WTC11 (cell line): Measurements from ENCODE around the gene ATP6V1D. TPM values are rescaled to one million over a fixed set of nuclear protein-coding genes. Genes with fewer than 3 reads are reported as not detected.

Experiments
- ATAC-seq: fragments of 200-7000 bp; cut with Tn5 transposase; 2 replicates; pipeline ENCODE4 v1.10.0; 2021; ENCODE audit warnings: mild to moderate bottlenecking, moderate library complexity
- CTCF ChIA-PET: fragments of 300-600 bp; sonication (Branson Sonifier 250); formaldehyde crosslinking; loops from one replicate; lab custom pipeline; 2021; ENCODE audit warnings: antibody characterized with exemption; lab: Charles Lee
- POLR2A ChIA-PET: fragments of 350-600 bp; sonication (Branson Sonifier 250); formaldehyde crosslinking; loops from one replicate; lab custom pipeline; 2021; ENCODE audit warnings: antibody characterized with exemption; lab: Charles Lee
- DNase-seq: peaks from one replicate; pipeline ENCODE4 v3.0.0; 2021; ENCODE audit warnings: low spot score
- H3K27ac Mint-ChIP-seq: 2 replicates; pipeline ENCODE4 v1.8.0; 2021; ENCODE audit warnings: mixed read lengths
- H3K27me3 Mint-ChIP-seq: 2 replicates; pipeline ENCODE4 v1.8.0; 2021; ENCODE audit warnings: low read depth, mild to moderate bottlenecking, moderate library complexity, mixed read lengths
- H3K36me3 Mint-ChIP-seq: 2 replicates; pipeline ENCODE4 v1.8.0; 2021; ENCODE audit warnings: mixed read lengths
- H3K4me1 Mint-ChIP-seq: 2 replicates; pipeline ENCODE4 v1.8.0; 2022; ENCODE audit warnings: mixed read lengths
- H3K4me3 Mint-ChIP-seq: 2 replicates; pipeline ENCODE4 v1.8.0; 2021; ENCODE audit warnings: mild to moderate bottlenecking, moderate library complexity, mixed read lengths
- H3K9me3 Mint-ChIP-seq: 2 replicates; pipeline ENCODE4 v1.8.0; 2021; ENCODE audit warnings: mixed read lengths
- FOXK1 ChIP-seq: sonication (generic); formaldehyde crosslinking; IDR thresholded peaks from 2 replicates; pipeline ENCODE4 v1.8.0; 2022; ENCODE audit warnings: mild to moderate bottlenecking, moderate library complexity, missing genetic modification reagents
- FOXP1 ChIP-seq: sonication (generic); formaldehyde crosslinking; IDR thresholded peaks from 2 replicates; pipeline ENCODE4 v1.8.0; 2022; ENCODE audit warnings: missing genetic modification reagents, mild to moderate bottlenecking, moderate library complexity, borderline replicate concordance
- JUN ChIP-seq: sonication (generic); formaldehyde crosslinking; IDR thresholded peaks from 2 replicates; pipeline ENCODE4 v1.8.0; 2023; ENCODE audit warnings: mild to moderate bottlenecking, missing genetic modification reagents
- KAT7 ChIP-seq: sonication (generic); formaldehyde crosslinking; IDR thresholded peaks from 2 replicates; pipeline ENCODE4 v1.8.1; 2023; ENCODE audit warnings: missing genetic modification reagents, mild to moderate bottlenecking, borderline replicate concordance
- NFYB ChIP-seq: sonication (generic); formaldehyde crosslinking; conservative IDR thresholded peaks from 2 replicates; pipeline ENCODE4 v1.8.0; 2022; ENCODE audit warnings: low read depth, missing genetic modification reagents
- ZBTB21 ChIP-seq: sonication (generic); formaldehyde crosslinking; IDR thresholded peaks from 2 replicates; pipeline ENCODE4 v1.8.1; 2023; ENCODE audit warnings: mild to moderate bottlenecking, missing genetic modification reagents, borderline replicate concordance
- ZNF138 ChIP-seq: sonication (generic); formaldehyde crosslinking; conservative IDR thresholded peaks from 2 replicates; pipeline ENCODE4 v1.8.1; 2022; ENCODE audit warnings: mild to moderate bottlenecking, moderate library complexity, missing genetic modification reagents
- ZNF232 ChIP-seq: sonication (generic); formaldehyde crosslinking; IDR thresholded peaks from 2 replicates; pipeline ENCODE4 v1.8.0; 2022; ENCODE audit warnings: mild to moderate bottlenecking, missing genetic modification reagents
- ZNF416 ChIP-seq: fragments of 250-450 bp; sonication (Bioruptor Pico); IDR thresholded peaks from 2 replicates; pipeline ENCODE4 v1.9.0; 2021; ENCODE audit warnings: mild to moderate bottlenecking, inconsistent platforms
- total RNA-seq: library from RNA; stranded (reverse); gene quantifications from 3 replicates; pipeline ENCODE4 v1.2.3, GENCODE V29; 2021
- TF ChIP-seq, protein P1 (sequence below): sonication (generic); formaldehyde crosslinking; IDR thresholded peaks from 2 replicates; pipeline ENCODE4 v1.8.1; 2022; ENCODE audit warnings: low read depth, mild to moderate bottlenecking, moderate library complexity, missing genetic modification reagents, borderline replicate concordance
- TF ChIP-seq, protein P2 (sequence below): fragments of 250-450 bp; sonication (Bioruptor Pico); IDR thresholded peaks from 2 replicates; pipeline ENCODE4 v1.9.0; 2021; ENCODE audit warnings: moderate library complexity, mild to moderate bottlenecking, inconsistent platforms, borderline replicate concordance
- TF ChIP-seq, protein P3 (sequence below): sonication (generic); formaldehyde crosslinking; IDR thresholded peaks from 2 replicates; pipeline ENCODE4 v1.8.1; 2022; ENCODE audit warnings: low read depth, missing genetic modification reagents, borderline replicate concordance
- TF ChIP-seq, protein P4 (sequence below): sonication (generic); formaldehyde crosslinking; IDR thresholded peaks from 2 replicates; pipeline ENCODE4 v1.8.1; 2023; ENCODE audit warnings: mild to moderate bottlenecking, missing genetic modification reagents
- TF ChIP-seq, protein P5 (sequence below): fragments of 250-450 bp; sonication (Bioruptor Pico); IDR thresholded peaks from 2 replicates; pipeline ENCODE4 v2.1.2; 2022; ENCODE audit warnings: mild to moderate bottlenecking, moderate library complexity
- TF ChIP-seq, protein P6 (sequence below): fragments of 200-600 bp; IDR thresholded peaks from 2 replicates; pipeline ENCODE4 v1.8.0; 2022; ENCODE audit warnings: antibody characterized with exemption
- TF ChIP-seq, protein P7 (sequence below): sonication (generic); formaldehyde crosslinking; IDR thresholded peaks from 2 replicates; pipeline ENCODE4 v1.8.0; 2022; ENCODE audit warnings: mild to moderate bottlenecking, missing genetic modification reagents

The ATP6V1D gene
- total RNA-seq, 1 experiment from 2014 or later: 54.0 TPM

DNA sequence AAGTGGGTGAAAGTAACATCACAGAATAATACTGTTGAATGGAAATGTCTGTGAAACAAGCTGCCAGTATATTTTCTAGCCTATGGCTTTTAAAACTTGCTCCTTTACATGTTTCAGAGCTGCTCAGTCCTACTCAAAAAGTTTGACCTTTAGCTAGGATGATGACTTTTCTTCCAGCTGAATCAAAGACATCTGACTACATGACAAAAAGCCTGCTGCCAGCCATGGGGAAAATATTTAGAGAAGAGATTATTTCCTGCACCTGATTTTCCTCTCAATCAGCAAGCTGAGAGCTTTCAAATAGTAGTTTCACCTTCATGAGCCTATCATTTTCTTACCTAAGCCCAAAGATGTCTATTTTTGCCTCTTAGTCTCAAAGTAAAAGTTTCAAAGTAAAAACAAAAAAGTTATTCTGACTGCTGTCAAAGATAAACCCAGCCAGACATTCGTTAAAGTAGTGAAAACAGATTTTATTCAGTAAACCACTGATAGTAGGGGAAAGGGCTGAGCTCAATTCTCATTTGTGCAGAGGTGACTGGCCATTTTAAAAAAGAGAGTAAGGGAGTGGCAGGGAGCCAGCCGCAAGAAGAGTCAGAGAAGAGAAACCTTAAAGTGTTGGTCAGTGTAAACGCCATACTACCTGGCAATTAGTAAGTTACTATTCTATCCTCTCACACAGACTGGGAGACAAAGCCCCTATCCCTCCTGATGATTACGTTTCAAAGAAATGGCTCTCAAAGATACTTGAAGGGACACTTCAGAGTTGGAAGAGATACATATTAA lies 2.2 kb downstream of the ATP6V1D start:
- ChIA-PET POLR2A (no interaction called here), CTCF (interaction anchor here (0.6 kb wide), 1 partner anchor 162 kb away, joined by 3 read pairs; no protein-coding TSS in a partner anchor)
- no peaks in the 10 kb centered on the region for H3K36me3 Mint-ChIP-seq
- H3K27ac Mint-ChIP-seq: no peak overlapping the region
- DNase-seq (no peak), ATAC-seq (no peak)
- no peaks in the 10 kb centered on the region for H3K9me3 Mint-ChIP-seq
- H3K27me3 Mint-ChIP-seq: no peaks in the 10 kb centered on the region
- peaks cover 23% of the 10 kb centered on the region for H3K4me1 Mint-ChIP-seq
- H3K4me3 Mint-ChIP-seq: peak overlapping the region; percentile 7
- TF ChIP-seq ZNF416: no peak
- TF ChIP-seq, protein P1, sequence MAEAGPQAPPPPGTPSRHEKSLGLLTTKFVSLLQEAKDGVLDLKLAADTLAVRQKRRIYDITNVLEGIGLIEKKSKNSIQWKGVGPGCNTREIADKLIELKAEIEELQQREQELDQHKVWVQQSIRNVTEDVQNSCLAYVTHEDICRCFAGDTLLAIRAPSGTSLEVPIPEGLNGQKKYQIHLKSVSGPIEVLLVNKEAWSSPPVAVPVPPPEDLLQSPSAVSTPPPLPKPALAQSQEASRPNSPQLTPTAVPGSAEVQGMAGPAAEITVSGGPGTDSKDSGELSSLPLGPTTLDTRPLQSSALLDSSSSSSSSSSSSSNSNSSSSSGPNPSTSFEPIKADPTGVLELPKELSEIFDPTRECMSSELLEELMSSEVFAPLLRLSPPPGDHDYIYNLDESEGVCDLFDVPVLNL (CRISPR knock-in tag): no peak
- no peak for TF ChIP-seq FOXK1 (CRISPR knock-in tag)
- TF ChIP-seq ZNF232: no peak
- TF ChIP-seq, protein P2, sequence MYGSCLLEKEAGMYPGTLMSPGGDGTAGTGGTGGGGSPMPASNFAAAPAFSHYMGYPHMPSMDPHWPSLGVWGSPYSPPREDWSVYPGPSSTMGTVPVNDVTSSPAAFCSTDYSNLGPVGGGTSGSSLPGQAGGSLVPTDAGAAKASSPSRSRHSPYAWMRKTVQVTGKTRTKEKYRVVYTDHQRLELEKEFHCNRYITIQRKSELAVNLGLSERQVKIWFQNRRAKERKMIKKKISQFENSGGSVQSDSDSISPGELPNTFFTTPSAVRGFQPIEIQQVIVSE (CRISPR knock-in tag): no peak
- no peak for TF ChIP-seq ZBTB21
- TF ChIP-seq, protein P3, sequence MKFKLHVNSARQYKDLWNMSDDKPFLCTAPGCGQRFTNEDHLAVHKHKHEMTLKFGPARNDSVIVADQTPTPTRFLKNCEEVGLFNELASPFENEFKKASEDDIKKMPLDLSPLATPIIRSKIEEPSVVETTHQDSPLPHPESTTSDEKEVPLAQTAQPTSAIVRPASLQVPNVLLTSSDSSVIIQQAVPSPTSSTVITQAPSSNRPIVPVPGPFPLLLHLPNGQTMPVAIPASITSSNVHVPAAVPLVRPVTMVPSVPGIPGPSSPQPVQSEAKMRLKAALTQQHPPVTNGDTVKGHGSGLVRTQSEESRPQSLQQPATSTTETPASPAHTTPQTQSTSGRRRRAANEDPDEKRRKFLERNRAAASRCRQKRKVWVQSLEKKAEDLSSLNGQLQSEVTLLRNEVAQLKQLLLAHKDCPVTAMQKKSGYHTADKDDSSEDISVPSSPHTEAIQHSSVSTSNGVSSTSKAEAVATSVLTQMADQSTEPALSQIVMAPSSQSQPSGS (CRISPR knock-in tag): no peak
- TF ChIP-seq ZNF138: no peak

DNA sequence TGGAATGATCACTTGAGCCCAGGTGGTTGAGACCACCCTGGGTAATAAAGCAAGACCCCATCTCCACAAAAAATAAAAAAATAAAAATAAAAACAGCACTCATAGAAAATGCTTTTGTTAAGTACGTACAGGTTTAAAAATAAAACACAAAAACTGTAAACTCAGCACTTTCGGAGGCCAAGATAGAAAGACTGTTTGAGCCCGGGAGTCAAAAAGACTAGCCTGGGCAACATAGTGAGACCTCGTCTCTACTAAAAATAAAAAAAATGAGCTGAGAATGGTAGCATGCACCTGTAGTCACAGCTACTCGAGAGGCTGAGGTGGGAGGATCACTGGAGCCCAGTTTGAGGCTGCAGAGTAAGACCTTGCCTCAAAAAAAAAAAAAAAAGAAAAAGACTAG lies 7.5 kb downstream of the ATP6V1D start:
- TF ChIP-seq, protein P4, sequence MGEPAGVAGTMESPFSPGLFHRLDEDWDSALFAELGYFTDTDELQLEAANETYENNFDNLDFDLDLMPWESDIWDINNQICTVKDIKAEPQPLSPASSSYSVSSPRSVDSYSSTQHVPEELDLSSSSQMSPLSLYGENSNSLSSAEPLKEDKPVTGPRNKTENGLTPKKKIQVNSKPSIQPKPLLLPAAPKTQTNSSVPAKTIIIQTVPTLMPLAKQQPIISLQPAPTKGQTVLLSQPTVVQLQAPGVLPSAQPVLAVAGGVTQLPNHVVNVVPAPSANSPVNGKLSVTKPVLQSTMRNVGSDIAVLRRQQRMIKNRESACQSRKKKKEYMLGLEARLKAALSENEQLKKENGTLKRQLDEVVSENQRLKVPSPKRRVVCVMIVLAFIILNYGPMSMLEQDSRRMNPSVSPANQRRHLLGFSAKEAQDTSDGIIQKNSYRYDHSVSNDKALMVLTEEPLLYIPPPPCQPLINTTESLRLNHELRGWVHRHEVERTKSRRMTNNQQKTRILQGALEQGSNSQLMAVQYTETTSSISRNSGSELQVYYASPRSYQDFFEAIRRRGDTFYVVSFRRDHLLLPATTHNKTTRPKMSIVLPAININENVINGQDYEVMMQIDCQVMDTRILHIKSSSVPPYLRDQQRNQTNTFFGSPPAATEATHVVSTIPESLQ (CRISPR knock-in tag): no peak
- TF ChIP-seq, protein P5, sequence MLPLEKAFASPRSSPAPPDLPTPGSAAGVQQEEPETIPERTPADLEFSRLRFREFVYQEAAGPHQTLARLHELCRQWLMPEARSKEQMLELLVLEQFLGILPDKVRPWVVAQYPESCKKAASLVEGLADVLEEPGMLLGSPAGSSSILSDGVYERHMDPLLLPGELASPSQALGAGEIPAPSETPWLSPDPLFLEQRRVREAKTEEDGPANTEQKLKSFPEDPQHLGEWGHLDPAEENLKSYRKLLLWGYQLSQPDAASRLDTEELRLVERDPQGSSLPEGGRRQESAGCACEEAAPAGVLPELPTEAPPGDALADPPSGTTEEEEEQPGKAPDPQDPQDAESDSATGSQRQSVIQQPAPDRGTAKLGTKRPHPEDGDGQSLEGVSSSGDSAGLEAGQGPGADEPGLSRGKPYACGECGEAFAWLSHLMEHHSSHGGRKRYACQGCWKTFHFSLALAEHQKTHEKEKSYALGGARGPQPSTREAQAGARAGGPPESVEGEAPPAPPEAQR (CRISPR knock-in tag): no peak
- TF ChIP-seq, protein P6, sequence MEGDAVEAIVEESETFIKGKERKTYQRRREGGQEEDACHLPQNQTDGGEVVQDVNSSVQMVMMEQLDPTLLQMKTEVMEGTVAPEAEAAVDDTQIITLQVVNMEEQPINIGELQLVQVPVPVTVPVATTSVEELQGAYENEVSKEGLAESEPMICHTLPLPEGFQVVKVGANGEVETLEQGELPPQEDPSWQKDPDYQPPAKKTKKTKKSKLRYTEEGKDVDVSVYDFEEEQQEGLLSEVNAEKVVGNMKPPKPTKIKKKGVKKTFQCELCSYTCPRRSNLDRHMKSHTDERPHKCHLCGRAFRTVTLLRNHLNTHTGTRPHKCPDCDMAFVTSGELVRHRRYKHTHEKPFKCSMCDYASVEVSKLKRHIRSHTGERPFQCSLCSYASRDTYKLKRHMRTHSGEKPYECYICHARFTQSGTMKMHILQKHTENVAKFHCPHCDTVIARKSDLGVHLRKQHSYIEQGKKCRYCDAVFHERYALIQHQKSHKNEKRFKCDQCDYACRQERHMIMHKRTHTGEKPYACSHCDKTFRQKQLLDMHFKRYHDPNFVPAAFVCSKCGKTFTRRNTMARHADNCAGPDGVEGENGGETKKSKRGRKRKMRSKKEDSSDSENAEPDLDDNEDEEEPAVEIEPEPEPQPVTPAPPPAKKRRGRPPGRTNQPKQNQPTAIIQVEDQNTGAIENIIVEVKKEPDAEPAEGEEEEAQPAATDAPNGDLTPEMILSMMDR: no peak
- TF ChIP-seq, protein P7, sequence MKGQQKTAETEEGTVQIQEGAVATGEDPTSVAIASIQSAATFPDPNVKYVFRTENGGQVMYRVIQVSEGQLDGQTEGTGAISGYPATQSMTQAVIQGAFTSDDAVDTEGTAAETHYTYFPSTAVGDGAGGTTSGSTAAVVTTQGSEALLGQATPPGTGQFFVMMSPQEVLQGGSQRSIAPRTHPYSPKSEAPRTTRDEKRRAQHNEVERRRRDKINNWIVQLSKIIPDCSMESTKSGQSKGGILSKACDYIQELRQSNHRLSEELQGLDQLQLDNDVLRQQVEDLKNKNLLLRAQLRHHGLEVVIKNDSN (CRISPR knock-in tag): no peak
- TF ChIP-seq NFYB (no peak), FOXP1 (CRISPR knock-in tag) (no peak), JUN (CRISPR knock-in tag) (no peak), KAT7 (CRISPR knock-in tag) (no peak), ZNF416 (no peak)
- TF ChIP-seq, protein P2 (CRISPR knock-in tag): no peak
- POLR2A ChIA-PET: no interaction called here
- DNase-seq (no peak), ATAC-seq (no peak)
- Mint-ChIP-seq H3K9me3 (no peaks in the 10 kb centered on the region), H3K4me1 (no peaks in the 10 kb centered on the region), H3K4me3 (no peak overlapping the region), H3K36me3 (peaks cover 19% of the 10 kb centered on the region), H3K27me3 (no peaks in the 10 kb centered on the region), H3K27ac (no peak overlapping the region)
- CTCF ChIA-PET: no interaction called here
